WTC11 (cell line): ENCODE results near the gene EDAR.

ENCODE experiments used
- CBFB ChIP-seq: sonication (generic); formaldehyde crosslinking; IDR thresholded peaks from 2 replicates; pipeline ENCODE4 v1.8.1; 2022; ENCODE audit warnings: mild to moderate bottlenecking, low read depth, missing genetic modification reagents
- NR2C2 ChIP-seq: sonication (generic); formaldehyde crosslinking; IDR thresholded peaks from 2 replicates; pipeline ENCODE4 v1.8.0; 2022; ENCODE audit warnings: mild to moderate bottlenecking, missing genetic modification reagents
- TF ChIP-seq, protein P1 (sequence below): fragments of 200-600 bp; IDR thresholded peaks from 2 replicates; pipeline ENCODE4 v1.8.0; 2022; ENCODE audit warnings: antibody characterized with exemption
- TF ChIP-seq, protein P2 (sequence below): fragments of 250-450 bp; sonication (Bioruptor Pico); IDR thresholded peaks from 2 replicates; pipeline ENCODE4 v1.9.0; 2021; ENCODE audit warnings: moderate library complexity, mild to moderate bottlenecking, inconsistent platforms, borderline replicate concordance

DNA sequence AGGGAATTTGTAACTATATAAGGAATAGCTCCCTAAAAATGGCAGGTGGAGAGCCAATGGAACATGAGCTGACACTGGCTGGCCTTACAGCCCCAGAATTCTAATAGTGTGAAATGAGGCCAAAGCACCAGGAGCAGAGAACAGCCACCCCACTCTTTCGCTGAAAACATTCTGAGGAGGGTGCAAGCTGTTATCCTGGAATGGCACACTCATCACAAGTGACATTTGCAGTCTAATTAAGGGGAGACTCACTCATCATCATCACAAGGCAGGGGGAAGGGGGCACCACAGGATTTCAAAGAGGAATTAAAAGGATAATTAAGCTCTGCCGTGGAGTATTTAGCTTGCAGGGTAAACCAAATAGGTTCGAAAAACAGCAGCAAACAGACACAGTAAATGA lies 94.3 kb downstream of the EDAR start:
- TF ChIP-seq NR2C2 (CRISPR knock-in tag) (no peak), CBFB (no peak)
- TF ChIP-seq, protein P1, sequence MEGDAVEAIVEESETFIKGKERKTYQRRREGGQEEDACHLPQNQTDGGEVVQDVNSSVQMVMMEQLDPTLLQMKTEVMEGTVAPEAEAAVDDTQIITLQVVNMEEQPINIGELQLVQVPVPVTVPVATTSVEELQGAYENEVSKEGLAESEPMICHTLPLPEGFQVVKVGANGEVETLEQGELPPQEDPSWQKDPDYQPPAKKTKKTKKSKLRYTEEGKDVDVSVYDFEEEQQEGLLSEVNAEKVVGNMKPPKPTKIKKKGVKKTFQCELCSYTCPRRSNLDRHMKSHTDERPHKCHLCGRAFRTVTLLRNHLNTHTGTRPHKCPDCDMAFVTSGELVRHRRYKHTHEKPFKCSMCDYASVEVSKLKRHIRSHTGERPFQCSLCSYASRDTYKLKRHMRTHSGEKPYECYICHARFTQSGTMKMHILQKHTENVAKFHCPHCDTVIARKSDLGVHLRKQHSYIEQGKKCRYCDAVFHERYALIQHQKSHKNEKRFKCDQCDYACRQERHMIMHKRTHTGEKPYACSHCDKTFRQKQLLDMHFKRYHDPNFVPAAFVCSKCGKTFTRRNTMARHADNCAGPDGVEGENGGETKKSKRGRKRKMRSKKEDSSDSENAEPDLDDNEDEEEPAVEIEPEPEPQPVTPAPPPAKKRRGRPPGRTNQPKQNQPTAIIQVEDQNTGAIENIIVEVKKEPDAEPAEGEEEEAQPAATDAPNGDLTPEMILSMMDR, result no peak
- TF ChIP-seq, protein P2, sequence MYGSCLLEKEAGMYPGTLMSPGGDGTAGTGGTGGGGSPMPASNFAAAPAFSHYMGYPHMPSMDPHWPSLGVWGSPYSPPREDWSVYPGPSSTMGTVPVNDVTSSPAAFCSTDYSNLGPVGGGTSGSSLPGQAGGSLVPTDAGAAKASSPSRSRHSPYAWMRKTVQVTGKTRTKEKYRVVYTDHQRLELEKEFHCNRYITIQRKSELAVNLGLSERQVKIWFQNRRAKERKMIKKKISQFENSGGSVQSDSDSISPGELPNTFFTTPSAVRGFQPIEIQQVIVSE (CRISPR knock-in tag), result no peak
